ENCODE measurements around the gene FDXACB1.
A peak's percentile ranks its signal among the peaks of the same experiment; 100 is the strongest.

The FDXACB1 gene

GRCh38 chr11:111841370-111842053 lies 37.5 kb downstream of the FDXACB1 start:
- peak; percentile 80 for DNase-seq

GRCh38 chr11:111840143-111840542 lies 38.8 kb downstream of the FDXACB1 start:
- no peak for DNase-seq

- no peak for DNase-seq
Observed at GRCh38 chr11:111838054-111838453, 40.9 kb downstream of the FDXACB1 start.

- DNase-seq: no peak
Observed at GRCh38 chr11:111837366-111837891, 41.5 kb downstream of the FDXACB1 start.

GRCh38 chr11:111836721-111837120 lies 42.2 kb downstream of the FDXACB1 start:
- DNase-seq: no peak

GRCh38 chr11:111836162-111836561 lies 42.8 kb downstream of the FDXACB1 start:
- DNase-seq: no peak

- no peak for DNase-seq
Observed at GRCh38 chr11:111835665-111836064, 43.3 kb downstream of the FDXACB1 start.

GRCh38 chr11:111834432-111835163 lies 44.4 kb downstream of the FDXACB1 start:
- DNase-seq: no peak

GRCh38 chr11:111833524-111833923 lies 45.4 kb downstream of the FDXACB1 start:
- DNase-seq: no peak

GRCh38 chr11:111829185-111829968 lies 49.6 kb downstream of the FDXACB1 start:
- DNase-seq: no peak

GRCh38 chr11:111826322-111826950 lies 52.5 kb downstream of the FDXACB1 start:
- no peak for DNase-seq

All from CD4-positive, alpha-beta T cell treated with Interleukin-4 for 4 hours (primary cell).